NOMO-1 (cell line): ENCODE results near the gene OPRD1.

Source experiments
- DNase-seq, 2 experiments: peaks; one replicate each; lab custom pipeline; 2025; ENCODE audit not compliant: unreplicated experiment in 2 of 2; lab: John Stamatoyannopoulos, UW

The OPRD1 gene

GRCh38 chr1:28882009-28882628 is 70.1 kb downstream of the OPRD1 start:
- DNase-seq: peak; percentile 16 to 76

GRCh38 chr1:28883242-28883616 is 71.3 kb downstream of the OPRD1 start:
- no peak for DNase-seq

GRCh38 chr1:28885472-28885877 is 73.5 kb downstream of the OPRD1 start:
- no peak for DNase-seq

- DNase-seq: no peak
Measured at GRCh38 chr1:28885977-28886730, 74.2 kb downstream of the OPRD1 start.

- peak; percentile 70 to 84 for DNase-seq
Measured at GRCh38 chr1:28886731-28887418, 74.9 kb downstream of the OPRD1 start.

- DNase-seq: peak in 1 of 2 experiments; percentile 20
Measured at GRCh38 chr1:28887419-28887834, 75.5 kb downstream of the OPRD1 start.

- no peak for DNase-seq
Measured at GRCh38 chr1:28887835-28888682, 76.1 kb downstream of the OPRD1 start.

- no peak for DNase-seq
Measured at GRCh38 chr1:28888915-28889314, 76.9 kb downstream of the OPRD1 start.

GRCh38 chr1:28889357-28889756 is 77.4 kb downstream of the OPRD1 start:
- no peak for DNase-seq

GRCh38 chr1:28890435-28890834 is 78.5 kb downstream of the OPRD1 start:
- DNase-seq: no peak

- DNase-seq: no peak
Measured at GRCh38 chr1:28890836-28891235, 78.9 kb downstream of the OPRD1 start.

GRCh38 chr1:28891256-28891655 is 79.3 kb downstream of the OPRD1 start:
- DNase-seq: no peak

- DNase-seq: no peak
Measured at GRCh38 chr1:28893403-28894102, 81.6 kb downstream of the OPRD1 start.

- DNase-seq: no peak
Measured at GRCh38 chr1:28894785-28895184, 82.8 kb downstream of the OPRD1 start.

GRCh38 chr1:28895896-28896608 is 84.1 kb downstream of the OPRD1 start:
- no peak for DNase-seq

- no peak for DNase-seq
Measured at GRCh38 chr1:28896609-28896986, 84.6 kb downstream of the OPRD1 start.

- DNase-seq: no peak
Measured at GRCh38 chr1:28897789-28898188, 85.8 kb downstream of the OPRD1 start.

GRCh38 chr1:28898405-28898881 is 86.5 kb downstream of the OPRD1 start:
- DNase-seq: peak in 1 of 2 experiments; percentile 15

GRCh38 chr1:28899267-28899666 is 87.3 kb downstream of the OPRD1 start:
- no peak for DNase-seq

- no peak for DNase-seq
Measured at GRCh38 chr1:28900562-28900961, 88.6 kb downstream of the OPRD1 start.
